Epithelial cell of esophagus (primary cell): Measurements from ENCODE around the gene RPEL1.

Experiments
- DNase-seq: peaks from one replicate; pipeline ENCODE4 v3.0.0; 2010; ENCODE audit warnings: low read depth
- H3K4me3 ChIP-seq: 2 replicates; pipeline ENCODE4 v1.5.1; 2011; ENCODE audit warnings: mild to moderate bottlenecking, low read length, control low read depth
- CTCF ChIP-seq: IDR thresholded peaks from 2 replicates; pipeline ENCODE4 v1.5.1; 2011; ENCODE audit warnings: low read depth, mild to moderate bottlenecking, low read length, control low read depth, inconsistent platforms; ENCODE audit not compliant: insufficient read depth; ENCODE audit errors: missing control alignments

RPEL1 gene

DNA sequence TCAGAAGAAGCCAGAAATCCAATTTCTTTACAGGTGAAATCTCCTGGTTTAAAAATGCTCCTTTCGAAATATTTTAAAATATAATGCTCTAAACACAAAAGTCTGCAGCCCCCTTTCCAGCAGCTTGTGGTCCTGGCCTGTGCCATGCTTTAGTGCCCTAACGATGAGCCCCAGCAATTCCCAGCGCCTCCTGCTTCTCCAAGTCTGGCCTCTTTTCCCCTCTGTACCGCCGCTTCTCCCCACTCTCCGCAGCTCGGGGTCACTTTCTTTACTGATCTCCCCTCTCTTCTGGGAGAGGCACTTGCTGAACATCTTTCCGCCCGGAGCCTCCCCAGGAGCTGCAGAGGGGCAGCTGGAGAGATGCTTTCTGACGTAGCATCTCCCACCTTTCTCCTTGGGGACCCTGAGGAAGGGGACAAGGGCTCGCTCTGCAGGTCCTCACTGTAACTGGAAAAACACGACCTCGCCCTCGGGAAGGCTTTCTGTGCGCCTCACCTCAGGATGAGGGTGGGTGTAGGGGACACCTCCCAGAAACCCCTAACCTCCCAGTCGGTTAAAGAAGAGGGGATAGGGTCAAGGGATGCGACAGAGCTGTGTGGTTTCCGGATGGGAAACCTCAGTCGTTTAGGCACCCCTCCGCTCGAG is 30.7 kb downstream of the RPEL1 start:
- DNase-seq, result no peak
- H3K4me3 ChIP-seq, result no peak overlapping the region

DNA sequence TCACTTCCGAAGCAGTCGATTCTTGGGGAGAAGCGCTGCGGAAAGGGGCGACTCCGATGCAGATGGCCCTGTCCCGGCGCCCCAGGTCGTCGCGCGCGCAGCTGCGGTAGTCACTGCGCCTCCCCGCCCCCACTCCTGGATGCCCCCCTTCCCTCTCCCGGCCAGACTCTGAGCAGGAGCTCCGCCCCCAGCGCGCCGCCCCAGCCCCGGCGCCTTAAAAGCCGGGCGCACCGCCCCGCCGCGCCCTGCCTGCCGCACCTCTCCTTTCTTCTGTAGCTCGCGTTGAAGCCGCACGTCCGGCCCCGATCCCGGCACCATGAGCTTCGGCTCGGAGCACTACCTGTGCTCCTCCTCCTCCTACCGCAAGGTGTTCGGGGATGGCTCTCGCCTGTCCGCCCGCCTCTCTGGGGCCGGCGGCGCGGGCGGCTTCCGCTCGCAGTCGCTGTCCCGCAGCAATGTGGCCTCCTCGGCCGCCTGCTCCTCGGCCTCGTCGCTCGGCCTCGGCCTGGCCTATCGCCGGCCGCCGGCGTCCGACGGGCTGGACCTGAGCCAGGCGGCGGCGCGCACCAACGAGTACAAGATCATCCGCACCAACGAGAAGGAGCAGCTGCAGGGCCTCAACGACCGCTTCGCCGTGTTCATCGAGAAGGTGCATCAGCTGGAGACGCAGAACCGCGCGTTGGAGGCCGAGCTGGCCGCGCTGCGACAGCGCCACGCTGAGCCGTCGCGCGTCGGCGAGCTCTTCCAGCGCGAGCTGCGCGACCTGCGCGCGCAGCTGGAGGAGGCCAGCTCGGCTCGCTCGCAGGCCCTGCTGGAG is 31.4 kb downstream of the RPEL1 start, which contains the start of gene INA:
Gene INA, plus strand, starts transcription at position 243 of the 817 bp plus-strand sequence. Its CDS starts 74 bp downstream, at position 317.
- peak; percentile 59 for DNase-seq
- no peak for TF ChIP-seq CTCF
- peak within 1 kb of the TSS; percentile 20 for H3K4me3 ChIP-seq

More for the DNA sequence above, 30.7 kb downstream of the RPEL1 start:
- TF ChIP-seq CTCF, result no peak

DNA sequence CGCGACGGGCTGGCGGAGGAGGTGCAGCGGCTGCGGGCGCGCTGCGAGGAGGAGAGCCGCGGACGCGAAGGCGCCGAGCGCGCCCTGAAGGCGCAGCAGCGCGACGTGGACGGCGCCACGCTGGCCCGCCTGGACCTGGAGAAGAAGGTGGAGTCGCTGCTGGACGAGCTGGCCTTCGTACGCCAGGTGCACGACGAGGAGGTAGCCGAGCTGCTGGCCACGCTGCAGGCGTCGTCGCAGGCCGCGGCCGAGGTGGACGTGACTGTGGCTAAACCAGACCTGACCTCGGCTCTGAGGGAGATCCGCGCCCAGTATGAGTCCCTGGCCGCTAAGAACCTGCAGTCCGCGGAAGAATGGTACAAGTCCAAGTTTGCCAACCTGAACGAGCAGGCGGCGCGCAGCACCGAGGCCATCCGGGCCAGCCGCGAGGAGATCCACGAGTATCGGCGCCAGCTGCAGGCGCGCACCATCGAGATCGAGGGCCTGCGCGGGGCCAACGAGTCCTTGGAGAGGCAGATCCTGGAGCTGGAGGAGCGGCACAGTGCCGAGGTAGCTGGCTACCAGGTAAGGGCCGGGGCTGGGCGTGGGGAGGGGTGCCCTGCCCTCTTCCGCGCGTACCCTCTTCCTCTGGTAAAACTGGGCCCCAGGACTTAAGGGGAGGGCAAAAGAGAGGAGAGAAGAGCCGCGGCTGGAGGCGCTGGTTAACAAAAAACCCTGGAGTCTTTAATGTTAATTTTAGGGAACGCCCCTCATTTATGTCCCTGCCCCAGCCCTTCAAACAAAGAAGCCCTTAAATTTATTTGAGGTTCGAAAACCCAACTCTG is 32.2 kb downstream of the RPEL1 start:
- H3K4me3 ChIP-seq, result no peak overlapping the region
- DNase-seq, result no peak
- TF ChIP-seq CTCF, result no peak

GRCh38 chr10:103278537-103278823 is 32.8 kb downstream of the RPEL1 start:
- TF ChIP-seq CTCF, result no peak
- no peak overlapping the region for H3K4me3 ChIP-seq
- DNase-seq, result no peak

DNA sequence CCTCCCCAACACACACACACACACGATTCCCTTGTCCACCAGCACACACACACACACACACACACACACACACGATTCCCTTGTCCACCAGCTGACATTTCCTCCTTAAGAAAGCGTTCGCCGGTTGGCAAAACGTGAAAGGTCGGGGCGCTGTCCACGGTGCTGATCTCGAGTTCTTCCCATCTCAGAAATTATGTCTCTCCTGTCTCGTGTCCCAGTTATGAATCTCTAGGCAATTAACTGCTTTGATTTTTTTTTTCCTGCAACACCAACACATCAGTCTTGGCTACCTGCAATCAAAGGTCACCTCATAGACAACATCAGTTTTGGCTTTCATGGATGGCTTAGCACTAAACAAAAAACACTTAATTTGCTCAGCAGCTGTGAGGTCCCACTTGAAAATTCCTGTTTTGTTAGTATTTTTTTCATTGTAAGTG is 33.2 kb downstream of the RPEL1 start:
- peak; percentile 61 for DNase-seq
- no peak overlapping the region for H3K4me3 ChIP-seq
- TF ChIP-seq CTCF, result no peak

- no peak for TF ChIP-seq CTCF
- no peak overlapping the region for H3K4me3 ChIP-seq
- DNase-seq, result no peak
Measured at GRCh38 chr10:103280031-103280430, 34.3 kb downstream of the RPEL1 start.
